ENCODE data around the gene SLC16A10.

- TF ChIP-seq POLR2A (IDR thresholded peaks at IDR 0.05) (no peak), CTCF (IDR thresholded peaks at IDR 0.05) (no peak)
Observed at GRCh38 chr6:111277819-111278218, 190.5 kb downstream of the SLC16A10 start.

Data from lower leg skin (tissue), 3 donors.